GM20000 (cell line): ENCODE results near the gene TGFBR3.
"Not testable (repeated sequence)": the region's sequence is repeated elsewhere in the genome, so short reads cannot be mapped to it uniquely, and the experiment has no call there.

ENCODE experiments used
- DNase-seq: peaks from one replicate; pipeline ENCODE4 v3.0.0; 2012; ENCODE audit warnings: low spot score
- CTCF ChIP-seq: IDR thresholded peaks from 2 replicates; pipeline ENCODE4 v1.5.1; 2012; ENCODE audit warnings: mild to moderate bottlenecking, control low read depth; ENCODE audit errors: extremely low read depth, missing control alignments

Gene TGFBR3

GRCh38 chr1:91676030-91676429 lies 209.9 kb downstream of the TGFBR3 start:
- no peak for DNase-seq
- no peak for TF ChIP-seq CTCF

- no peak for TF ChIP-seq CTCF
- DNase-seq, result no peak
Measured at GRCh38 chr1:91674107-91674506, 211.8 kb downstream of the TGFBR3 start.

GRCh38 chr1:91673613-91674012 lies 212.3 kb downstream of the TGFBR3 start:
- DNase-seq, result no peak
- no peak for TF ChIP-seq CTCF

- no peak for TF ChIP-seq CTCF
- no peak for DNase-seq
Measured at GRCh38 chr1:91672601-91673161, 213.3 kb downstream of the TGFBR3 start.

DNA sequence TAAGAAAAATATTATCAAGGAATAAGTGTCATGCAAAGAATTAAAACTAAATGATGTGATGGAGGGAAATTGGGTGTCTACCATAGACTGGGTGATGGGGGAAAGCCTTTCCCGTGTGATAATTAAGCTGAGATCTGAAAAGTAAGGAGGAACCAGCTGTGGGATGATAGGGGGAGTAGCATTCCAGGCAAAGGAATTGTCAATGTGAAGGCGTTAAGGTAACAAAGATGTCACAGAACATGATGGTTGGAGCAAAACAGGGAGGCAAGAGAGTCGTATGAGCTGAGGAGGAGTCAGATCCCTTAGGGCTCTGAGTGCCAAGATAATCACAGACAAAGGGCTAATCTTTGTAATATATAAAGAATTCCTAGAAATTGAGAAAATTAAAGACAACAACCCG lies 215.2 kb downstream of the TGFBR3 start:
- no peak for DNase-seq
- TF ChIP-seq CTCF, result no peak

DNA sequence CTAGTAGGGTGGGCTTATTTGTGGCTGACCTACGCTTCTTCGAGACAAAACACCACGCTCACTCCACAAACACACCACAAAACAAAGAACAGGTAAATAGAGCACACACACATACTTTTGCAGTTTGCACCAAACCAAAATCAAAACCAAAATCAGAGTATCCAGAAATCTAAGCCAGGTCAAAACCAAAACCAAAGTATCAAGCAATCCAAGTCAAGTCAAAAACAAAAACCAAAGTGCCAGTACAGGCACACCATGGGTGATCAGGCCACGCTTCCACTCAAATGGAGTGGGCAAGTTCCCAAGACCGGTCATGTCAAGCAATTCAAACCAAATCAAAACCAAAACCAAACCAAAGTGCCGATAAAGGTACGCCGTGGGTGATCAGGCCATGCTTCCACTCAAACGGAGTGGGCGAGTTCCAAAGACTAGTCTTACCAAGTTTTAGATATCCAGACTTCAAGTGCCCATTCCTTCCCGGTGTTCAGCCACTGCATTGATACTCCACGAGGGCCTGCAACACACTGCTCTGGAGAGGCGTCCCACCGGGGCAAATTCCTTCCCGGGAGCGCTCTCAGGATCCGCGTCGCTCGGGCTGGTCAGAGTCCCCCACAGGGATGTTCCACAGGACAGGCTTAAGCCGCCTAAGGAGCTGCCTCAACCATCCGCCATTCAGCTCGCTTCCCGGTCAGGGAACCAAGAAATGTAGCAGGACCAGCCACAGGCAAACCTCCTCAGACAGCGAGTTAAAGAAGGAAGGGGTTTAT lies 216.2 kb downstream of the TGFBR3 start:
- no peak for DNase-seq
- TF ChIP-seq CTCF, result no peak

DNA sequence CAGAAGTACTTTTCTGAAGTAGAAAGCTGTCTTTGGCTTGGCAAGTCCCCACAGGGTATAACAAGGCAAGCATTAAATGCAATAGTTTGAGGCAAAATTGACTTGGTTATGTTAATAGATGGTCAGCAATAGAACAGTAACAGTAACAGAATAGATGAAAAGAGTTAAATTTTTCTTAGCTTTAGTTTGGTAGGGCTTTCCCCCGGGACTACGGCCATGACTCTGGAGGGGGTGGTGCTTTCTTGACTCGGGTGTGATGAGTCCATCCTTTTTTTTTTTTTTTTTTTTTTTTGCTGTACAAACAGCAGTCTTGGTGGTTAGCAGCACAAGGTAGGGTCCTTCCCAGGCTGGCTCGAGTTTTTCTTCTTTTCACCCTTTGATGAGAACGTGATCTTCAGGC lies 219.3 kb downstream of the TGFBR3 start:
- not testable (repeated sequence) for DNase-seq

DNA sequence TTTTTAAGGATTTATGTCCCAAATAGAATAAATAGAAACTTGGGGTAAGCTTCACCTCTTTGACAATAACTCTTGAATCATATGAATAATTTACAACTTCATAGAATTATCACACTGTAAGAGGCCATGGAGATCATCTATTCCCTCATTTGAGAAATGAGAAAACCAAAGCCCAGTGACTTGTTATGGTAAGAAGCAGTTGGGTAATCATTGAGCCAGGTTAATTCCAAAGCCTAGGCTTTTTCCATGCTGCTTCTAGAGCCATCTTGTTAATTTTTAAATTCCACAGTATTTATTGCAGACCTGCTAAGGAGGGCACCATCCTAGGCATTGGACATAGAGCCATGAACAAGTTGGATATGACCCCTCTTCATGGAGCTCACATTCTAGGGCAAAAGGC lies 224.8 kb downstream of the TGFBR3 start:
- DNase-seq, result no peak
- TF ChIP-seq CTCF, result no peak
